ENCODE results near the gene LMBR1L. TPM values are rescaled to one million over a fixed set of nuclear protein-coding genes. Genes with fewer than 3 reads are reported as not detected.

LMBR1L gene
- total and polyA plus RNA-seq, 2 of the 13 experiments (the other 11 are each of a cell fraction or from before 2014, with no cell fraction given): 12.2 to 65.9 TPM

DNA sequence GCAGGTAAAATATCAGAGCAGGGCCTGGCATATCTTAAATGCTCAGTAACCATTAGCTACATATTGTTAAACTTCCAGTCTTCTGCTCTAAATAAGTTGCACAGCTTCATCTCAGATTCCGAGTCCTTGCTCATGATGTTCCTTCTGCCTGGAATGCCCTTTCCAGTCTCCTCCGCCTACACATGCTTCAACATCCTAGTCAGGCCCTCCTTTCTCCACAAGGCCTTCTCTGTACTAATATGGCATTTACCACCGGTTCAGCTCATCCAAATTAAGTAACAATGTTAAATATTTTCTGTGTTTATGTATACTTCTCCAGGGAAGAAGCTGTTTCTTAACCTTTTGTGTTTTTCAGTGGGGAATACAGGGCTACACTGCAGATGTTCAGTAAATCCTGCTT lies 24.5 kb downstream of the LMBR1L start:
- intact Hi-C loops (cut with micrococcal nuclease; ENCODE audit: unreplicated experiment): no loop called here
- ChIA-PET CTCF (ENCODE audit: low intra/inter-chr PET ratio, low total read pairs) (no interaction called here), POLR2A (no interaction called here)
- H3K4me2 ChIP-seq (ENCODE audit: low read depth, low read length): no peak overlapping the region
- H3K79me2 ChIP-seq (ENCODE audit: insufficient read depth, low read length): no peaks in the 10 kb centered on the region
- no peak overlapping the region for H3K9ac ChIP-seq (ENCODE audit: insufficient read depth, low read depth, low read length)
- TF ChIP-seq ZGPAT (CRISPR knock-in tag; IDR thresholded peaks at IDR 0.05) (no peak), HIVEP1 (CRISPR knock-in tag; IDR thresholded peaks at IDR 0.05) (no peak), GZF1 (CRISPR knock-in tag; IDR thresholded peaks at IDR 0.05) (no peak), HNRNPH1 (optimal IDR thresholded peaks at IDR 0.05; ENCODE audit: low read depth, low read length) (no peak), SMAD3 (CRISPR knock-in tag; IDR thresholded peaks at IDR 0.05) (no peak), ZNF335 (CRISPR knock-in tag; IDR thresholded peaks at IDR 0.05) (no peak), ZNF331 (CRISPR knock-in tag; IDR thresholded peaks at IDR 0.05) (no peak)
- TF ChIP-seq, protein P1, sequence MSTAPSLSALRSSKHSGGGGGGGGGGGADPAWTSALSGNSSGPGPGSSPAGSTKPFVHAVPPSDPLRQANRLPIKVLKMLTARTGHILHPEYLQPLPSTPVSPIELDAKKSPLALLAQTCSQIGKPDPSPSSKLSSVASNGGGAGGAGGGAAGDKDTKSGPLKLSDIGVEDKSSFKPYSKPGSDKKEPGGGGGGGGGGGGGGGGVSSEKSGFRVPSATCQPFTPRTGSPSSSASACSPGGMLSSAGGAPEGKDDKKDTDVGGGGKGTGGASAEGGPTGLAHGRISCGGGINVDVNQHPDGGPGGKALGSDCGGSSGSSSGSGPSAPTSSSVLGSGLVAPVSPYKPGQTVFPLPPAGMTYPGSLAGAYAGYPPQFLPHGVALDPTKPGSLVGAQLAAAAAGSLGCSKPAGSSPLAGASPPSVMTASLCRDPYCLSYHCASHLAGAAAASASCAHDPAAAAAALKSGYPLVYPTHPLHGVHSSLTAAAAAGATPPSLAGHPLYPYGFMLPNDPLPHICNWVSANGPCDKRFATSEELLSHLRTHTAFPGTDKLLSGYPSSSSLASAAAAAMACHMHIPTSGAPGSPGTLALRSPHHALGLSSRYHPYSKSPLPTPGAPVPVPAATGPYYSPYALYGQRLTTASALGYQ (CRISPR knock-in tag; IDR thresholded peaks at IDR 0.05): no peak
- TF ChIP-seq, protein P2, sequence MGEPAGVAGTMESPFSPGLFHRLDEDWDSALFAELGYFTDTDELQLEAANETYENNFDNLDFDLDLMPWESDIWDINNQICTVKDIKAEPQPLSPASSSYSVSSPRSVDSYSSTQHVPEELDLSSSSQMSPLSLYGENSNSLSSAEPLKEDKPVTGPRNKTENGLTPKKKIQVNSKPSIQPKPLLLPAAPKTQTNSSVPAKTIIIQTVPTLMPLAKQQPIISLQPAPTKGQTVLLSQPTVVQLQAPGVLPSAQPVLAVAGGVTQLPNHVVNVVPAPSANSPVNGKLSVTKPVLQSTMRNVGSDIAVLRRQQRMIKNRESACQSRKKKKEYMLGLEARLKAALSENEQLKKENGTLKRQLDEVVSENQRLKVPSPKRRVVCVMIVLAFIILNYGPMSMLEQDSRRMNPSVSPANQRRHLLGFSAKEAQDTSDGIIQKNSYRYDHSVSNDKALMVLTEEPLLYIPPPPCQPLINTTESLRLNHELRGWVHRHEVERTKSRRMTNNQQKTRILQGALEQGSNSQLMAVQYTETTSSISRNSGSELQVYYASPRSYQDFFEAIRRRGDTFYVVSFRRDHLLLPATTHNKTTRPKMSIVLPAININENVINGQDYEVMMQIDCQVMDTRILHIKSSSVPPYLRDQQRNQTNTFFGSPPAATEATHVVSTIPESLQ (CRISPR knock-in tag; conservative IDR thresholded peaks at IDR 0.05): no peak
- no peak for ATAC-seq
- no peak for FAIRE-seq
- no peak overlapping the region for H2AFZ ChIP-seq (ENCODE audit: low read length)
- H3K36me3 ChIP-seq (replicated peaks in 1 of 2; ENCODE audit: control insufficient read depth in 1 of 2, insufficient read depth in 2 of 2, low read length in 2 of 2): no peaks in the 10 kb centered on the region
- H3K27me3 ChIP-seq (ENCODE audit: control insufficient read depth in 1 of 2, insufficient read depth in 2 of 2, low read length in 2 of 2): peaks cover 4 to 38% of the 10 kb centered on the region in 2 experiments; a peak in 4 of 5 replicates
- no peaks in the 10 kb centered on the region for H4K20me1 ChIP-seq (ENCODE audit: insufficient read depth, low read length)
- in situ Hi-C loops (cut with HindIII; ENCODE audit: extremely low pct_ligation_motif_present, low pct_unique_long_range_greater_than_20kb): no loop called here
- no peak overlapping the region for H3K4me3 ChIP-seq (replicated peaks in 1 of 3; ENCODE audit: insufficient read depth in 1 of 3, low read depth in 2 of 3, low read length in 3 of 3)
- peaks cover 28% of the 10 kb centered on the region; the same call in 1 of the 2 replicates for H3K4me1 ChIP-seq (ENCODE audit: insufficient read depth, low read length)
- no peaks in the 10 kb centered on the region for H3K9me3 ChIP-seq (ENCODE audit: low read length)
- DNase-seq (ENCODE audit: low spot score): no peak
- BruUV-seq (replicated peaks): no TSS peak
- 60% methylated on average over 3 of the region's 3 CpGs for WGBS (ENCODE audit: low lambda C conversion rate)
- H3K27ac ChIP-seq (ENCODE audit: extremely low read length, insufficient read depth, low read length): no peak overlapping the region
